HL-60 (cell line): ENCODE results near the gene CNRIP1.

Source experiments
- DNase-seq, 2 experiments: peaks; one replicate each; pipeline ENCODE4 v3.0.0-alpha.2; 2010 to 2020; ENCODE audit warnings: low read depth in 1 of 2, low spot score in 1 of 2
- H3K27ac ChIP-seq: fragments of 250-450 bp; sonication (Bioruptor Pico); replicated peaks from 2 replicates; pipeline ENCODE4 v1.5.1; 2020; ENCODE audit warnings: mild to moderate bottlenecking, moderate library complexity
- H3K27me3 ChIP-seq: fragments of 250-450 bp; sonication (Bioruptor Pico); 2 replicates; pipeline ENCODE4 v1.5.1; 2021; ENCODE audit warnings: mild to moderate bottlenecking, moderate library complexity; ENCODE audit not compliant: insufficient read depth, poor library complexity, severe bottlenecking
- H3K4me3 ChIP-seq: replicated peaks from 2 replicates; pipeline ENCODE4 v1.5.1; 2011; ENCODE audit warnings: mild to moderate bottlenecking, control low read depth, low read length; ENCODE audit not compliant: insufficient read depth
- CTCF ChIP-seq: IDR thresholded peaks from one replicate; pipeline ENCODE4 v1.5.1; 2011; ENCODE audit warnings: low read length, control low read depth, inconsistent platforms; ENCODE audit not compliant: insufficient read depth
- GABPA ChIP-seq: IDR thresholded peaks from 2 replicates; pipeline ENCODE4 v1.6.1; 2012; ENCODE audit warnings: low read depth
- POLR2AphosphoS5 ChIP-seq: IDR thresholded peaks from 2 replicates; pipeline ENCODE4 v1.6.1; 2012; ENCODE audit warnings: low read depth
- REST ChIP-seq: IDR thresholded peaks from 2 replicates; pipeline ENCODE4 v1.6.1; 2012; ENCODE audit warnings: low read depth; ENCODE audit not compliant: insufficient replicate concordance
- SPI1 ChIP-seq: IDR thresholded peaks from 2 replicates; pipeline ENCODE4 v1.6.1; 2012; ENCODE audit warnings: low read depth, mild to moderate bottlenecking, borderline replicate concordance

CNRIP1 gene

GRCh38 chr2:68302281-68302875, 17.4 kb downstream of the CNRIP1 start:
- Histone ChIP-seq H3K4me3 (no peak overlapping the region), H3K27me3 (no peaks in the 10 kb centered on the region), H3K27ac (no peak overlapping the region)
- DNase-seq: no peak
- TF ChIP-seq CTCF (no peak), SPI1 (no peak), REST (no peak), POLR2AphosphoS5 (no peak), GABPA (no peak)

GRCh38 chr2:68295516-68295915, 24.2 kb downstream of the CNRIP1 start:
- H3K27me3 ChIP-seq: no peaks in the 10 kb centered on the region
- peak in 1 of 2 experiments; percentile 22 for DNase-seq
- H3K27ac ChIP-seq: no peak overlapping the region
- TF ChIP-seq SPI1 (peak; percentile 73; the same call in 1 of the 2 replicates), POLR2AphosphoS5 (no peak), GABPA (no peak), REST (no peak), CTCF (no peak)
- H3K4me3 ChIP-seq: no peak overlapping the region

GRCh38 chr2:68294913-68295312, 24.8 kb downstream of the CNRIP1 start:
- Histone ChIP-seq H3K27me3 (no peaks in the 10 kb centered on the region), H3K4me3 (no peak overlapping the region), H3K27ac (no peak overlapping the region)
- TF ChIP-seq SPI1: no peak
- DNase-seq: no peak

GRCh38 chr2:68294187-68294586, 25.6 kb downstream of the CNRIP1 start:
- H3K27me3 ChIP-seq: no peaks in the 10 kb centered on the region
- TF ChIP-seq POLR2AphosphoS5: no peak
- TF ChIP-seq GABPA: no peak
- no peak overlapping the region for H3K27ac ChIP-seq
- no peak overlapping the region for H3K4me3 ChIP-seq
- no peak for DNase-seq

- no peak for DNase-seq
- TF ChIP-seq REST: no peak
- no peak for TF ChIP-seq POLR2AphosphoS5
- TF ChIP-seq GABPA: no peak
- TF ChIP-seq CTCF: no peak
- TF ChIP-seq SPI1: no peak
Measured at GRCh38 chr2:68293755-68294154, 26.0 kb downstream of the CNRIP1 start.

More at GRCh38 chr2:68293755-68294154, 26.0 kb downstream of the CNRIP1 start:
- Histone ChIP-seq H3K27ac (no peak overlapping the region), H3K27me3 (no peaks in the 10 kb centered on the region), H3K4me3 (no peak overlapping the region)
